HG03066 (cell line): Measurements from ENCODE around the gene TNFRSF14.

Experiments
- ATAC-seq: cut with Tn5 transposase; IDR thresholded peaks from one replicate; pipeline ENCODE4 v1.9.1; 2021; ENCODE audit warnings: low read depth; ENCODE audit not compliant: unreplicated experiment

The TNFRSF14 gene

DNA sequence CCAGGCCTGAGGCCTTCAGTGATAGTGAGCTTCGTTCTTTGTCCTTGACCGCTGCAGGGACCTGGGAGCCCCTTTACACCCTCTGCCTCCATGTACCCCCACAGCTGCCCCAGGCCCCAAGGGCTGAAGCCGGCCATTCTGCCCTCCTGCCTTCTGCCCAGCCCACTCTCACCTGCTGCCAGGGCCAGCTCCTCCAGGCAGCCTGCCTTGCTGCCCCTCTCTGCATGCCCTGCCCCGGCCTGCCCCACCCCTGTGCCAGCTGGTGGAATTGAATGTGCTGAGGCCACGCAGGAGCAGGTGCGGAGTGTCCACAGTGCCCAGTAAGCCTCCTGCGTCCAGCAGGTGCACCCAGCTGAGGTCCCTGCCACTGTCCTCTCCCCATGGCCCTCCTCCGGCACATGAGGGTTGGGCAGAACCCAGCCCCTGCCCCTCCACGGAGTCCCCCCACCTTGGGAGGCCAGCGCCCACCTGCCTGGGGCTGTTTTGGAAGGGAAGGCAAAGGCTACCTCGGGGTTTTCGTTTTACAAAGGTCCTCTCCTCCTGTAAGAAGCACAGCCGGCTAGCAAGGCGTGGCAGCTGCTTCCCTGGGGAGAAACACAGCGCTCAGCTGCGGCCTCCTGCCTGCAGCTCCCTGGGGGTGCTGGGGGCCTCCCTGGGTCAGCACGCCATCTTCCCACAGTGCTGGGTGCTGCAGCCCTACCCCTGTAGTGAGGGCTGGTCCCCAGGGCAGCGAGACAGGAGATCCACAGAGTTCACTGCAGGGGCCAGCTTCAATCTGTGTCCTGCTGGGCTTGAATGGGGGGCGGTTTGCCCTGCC is 55.7 kb downstream of the TNFRSF14 start:
- ATAC-seq = no peak

GRCh38 chr1:2612591-2613365 is 56.6 kb downstream of the TNFRSF14 start:
- ATAC-seq = no peak
